Activated T-helper 17 cell treated with anti-CD3 and anti-CD28 coated beads, Interleukin-2, amount 50 U/mL, for 72 hours (primary cell): ENCODE measurements around the gene DUSP3. TPM values are rescaled to one million over a fixed set of nuclear protein-coding genes. Genes with fewer than 3 reads are reported as not detected.
A peak's percentile ranks its signal among the peaks of the same experiment; 100 is the strongest.

Experiments used
- ATAC-seq: fragments of 150-1000 bp; cut with Tn5 transposase; replicated peaks from 2 replicates; pipeline ENCODE4 v1.10.0; 2021; ENCODE audit warnings: mild to moderate bottlenecking, moderate library complexity
- H3K27ac Mint-ChIP-seq: one replicate; pipeline ENCODE4 v1.8.0; 2022; ENCODE audit warnings: mixed read lengths
- H3K27me3 Mint-ChIP-seq: one replicate; pipeline ENCODE4 v1.8.0; 2022; ENCODE audit warnings: mixed read lengths
- H3K36me3 Mint-ChIP-seq: one replicate; pipeline ENCODE4 v1.8.0; 2022; ENCODE audit warnings: low read depth, mild to moderate bottlenecking, mixed read lengths
- H3K4me1 Mint-ChIP-seq: one replicate; pipeline ENCODE4 v1.8.0; 2022; ENCODE audit warnings: mixed read lengths
- H3K4me3 Mint-ChIP-seq: one replicate; pipeline ENCODE4 v1.8.0; 2022; ENCODE audit warnings: mild to moderate bottlenecking, mixed read lengths
- H3K9me3 Mint-ChIP-seq: one replicate; pipeline ENCODE4 v1.8.0; 2022; ENCODE audit warnings: mixed read lengths
- total RNA-seq, 2 donors: library from RNA; stranded (reverse); gene quantifications; one replicate each; pipeline ENCODE4 v1.2.3, GENCODE V29; 2022

DUSP3 gene
- total RNA-seq, 2 donors from 2014 or later: 10.5 to 21.5 TPM

GRCh38 chr17:43768943-43769342 lies 9.8 kb downstream of the DUSP3 start:
- no peaks in the 10 kb centered on the region for H3K27me3 Mint-ChIP-seq
- no peaks in the 10 kb centered on the region for H3K9me3 Mint-ChIP-seq
- H3K4me3 Mint-ChIP-seq: no peak overlapping the region
- H3K27ac Mint-ChIP-seq: no peak overlapping the region
- ATAC-seq: no peak
- no peaks in the 10 kb centered on the region for H3K4me1 Mint-ChIP-seq
- peaks cover 50% of the 10 kb centered on the region for H3K36me3 Mint-ChIP-seq

- Mint-ChIP-seq H3K4me1 (no peaks in the 10 kb centered on the region), H3K4me3 (no peak overlapping the region), H3K36me3 (peaks cover 44% of the 10 kb centered on the region), H3K9me3 (no peaks in the 10 kb centered on the region), H3K27me3 (no peaks in the 10 kb centered on the region), H3K27ac (no peak overlapping the region)
- ATAC-seq: no peak
Measured at GRCh38 chr17:43768382-43768781, 10.4 kb downstream of the DUSP3 start.

- ATAC-seq: no peak
- Mint-ChIP-seq H3K4me1 (no peaks in the 10 kb centered on the region), H3K27me3 (no peaks in the 10 kb centered on the region)
Measured at GRCh38 chr17:43767713-43768059, 11.1 kb downstream of the DUSP3 start.

GRCh38 chr17:43767053-43767712 lies 11.6 kb downstream of the DUSP3 start:
- H3K4me1 Mint-ChIP-seq: no peaks in the 10 kb centered on the region
- no peak overlapping the region for H3K4me3 Mint-ChIP-seq
- H3K27ac Mint-ChIP-seq: no peak overlapping the region
- no peak for ATAC-seq
- H3K9me3 Mint-ChIP-seq: no peaks in the 10 kb centered on the region
- H3K27me3 Mint-ChIP-seq: no peaks in the 10 kb centered on the region
- peaks cover 32% of the 10 kb centered on the region for H3K36me3 Mint-ChIP-seq

More at GRCh38 chr17:43767713-43768059, 11.1 kb downstream of the DUSP3 start:
- no peak overlapping the region for H3K4me3 Mint-ChIP-seq
- no peaks in the 10 kb centered on the region for H3K9me3 Mint-ChIP-seq
- H3K27ac Mint-ChIP-seq: no peak overlapping the region
- H3K36me3 Mint-ChIP-seq: peaks cover 37% of the 10 kb centered on the region

- Mint-ChIP-seq H3K9me3 (no peaks in the 10 kb centered on the region), H3K4me3 (no peak overlapping the region), H3K27me3 (no peaks in the 10 kb centered on the region), H3K36me3 (peaks cover 26% of the 10 kb centered on the region), H3K27ac (no peak overlapping the region), H3K4me1 (no peaks in the 10 kb centered on the region)
- no peak for ATAC-seq
Measured at GRCh38 chr17:43766413-43767052, 12.2 kb downstream of the DUSP3 start.

- peak; percentile 96 for ATAC-seq
- H3K27ac Mint-ChIP-seq: no peak overlapping the region
- no peaks in the 10 kb centered on the region for H3K4me1 Mint-ChIP-seq
- H3K36me3 Mint-ChIP-seq: no peaks in the 10 kb centered on the region
- H3K9me3 Mint-ChIP-seq: no peaks in the 10 kb centered on the region
- peaks cover 11% of the 10 kb centered on the region for H3K27me3 Mint-ChIP-seq
- H3K4me3 Mint-ChIP-seq: no peak overlapping the region
Measured at GRCh38 chr17:43760254-43760852, 18.4 kb downstream of the DUSP3 start.

- no peak overlapping the region for H3K4me3 Mint-ChIP-seq
- peaks cover 11% of the 10 kb centered on the region for H3K27me3 Mint-ChIP-seq
- H3K4me1 Mint-ChIP-seq: no peaks in the 10 kb centered on the region
- H3K36me3 Mint-ChIP-seq: no peaks in the 10 kb centered on the region
- no peaks in the 10 kb centered on the region for H3K9me3 Mint-ChIP-seq
- H3K27ac Mint-ChIP-seq: no peak overlapping the region
- no peak for ATAC-seq
Measured at GRCh38 chr17:43759836-43760235, 18.9 kb downstream of the DUSP3 start.

GRCh38 chr17:43758497-43759174 lies 20.1 kb downstream of the DUSP3 start, which contains the start of gene SOST:
SOST (minus strand) TSS chr17:43758791; CDS start chr17:43758741, 50 bp downstream.
- ATAC-seq: no peak
- H3K36me3 Mint-ChIP-seq: no peaks in the 10 kb centered on the region
- H3K27ac Mint-ChIP-seq: no peak within 1 kb of the TSS
- no peak within 1 kb of the TSS for H3K4me3 Mint-ChIP-seq
- H3K27me3 Mint-ChIP-seq: peaks cover 16% of the 10 kb centered on the region
- no peaks in the 10 kb centered on the region for H3K4me1 Mint-ChIP-seq
- no peaks in the 10 kb centered on the region for H3K9me3 Mint-ChIP-seq

- no peak for ATAC-seq
- no peaks in the 10 kb centered on the region for H3K36me3 Mint-ChIP-seq
- no peak overlapping the region for H3K27ac Mint-ChIP-seq
- H3K27me3 Mint-ChIP-seq: peaks cover 19% of the 10 kb centered on the region
- H3K9me3 Mint-ChIP-seq: no peaks in the 10 kb centered on the region
- no peak overlapping the region for H3K4me3 Mint-ChIP-seq
- H3K4me1 Mint-ChIP-seq: no peaks in the 10 kb centered on the region
Measured at GRCh38 chr17:43758086-43758485, 20.7 kb downstream of the DUSP3 start.

GRCh38 chr17:43757171-43757660 lies 21.6 kb downstream of the DUSP3 start:
- ATAC-seq: no peak
- Mint-ChIP-seq H3K4me3 (no peak overlapping the region), H3K36me3 (no peaks in the 10 kb centered on the region), H3K27me3 (peaks cover 26% of the 10 kb centered on the region), H3K9me3 (no peaks in the 10 kb centered on the region), H3K27ac (no peak overlapping the region), H3K4me1 (no peaks in the 10 kb centered on the region)

GRCh38 chr17:43756201-43756600 lies 22.6 kb downstream of the DUSP3 start:
- H3K27me3 Mint-ChIP-seq: peaks cover 29% of the 10 kb centered on the region
- no peak overlapping the region for H3K27ac Mint-ChIP-seq
- no peak overlapping the region for H3K4me3 Mint-ChIP-seq
- no peaks in the 10 kb centered on the region for H3K4me1 Mint-ChIP-seq
- no peaks in the 10 kb centered on the region for H3K36me3 Mint-ChIP-seq
- no peak for ATAC-seq
- no peaks in the 10 kb centered on the region for H3K9me3 Mint-ChIP-seq

- Mint-ChIP-seq H3K9me3 (no peaks in the 10 kb centered on the region), H3K4me3 (no peak overlapping the region), H3K27me3 (peaks cover 29% of the 10 kb centered on the region), H3K4me1 (no peaks in the 10 kb centered on the region), H3K27ac (no peak overlapping the region), H3K36me3 (no peaks in the 10 kb centered on the region)
- ATAC-seq: no peak
Measured at GRCh38 chr17:43755389-43755875, 23.3 kb downstream of the DUSP3 start.

GRCh38 chr17:43754947-43755346 lies 23.8 kb downstream of the DUSP3 start:
- no peaks in the 10 kb centered on the region for H3K36me3 Mint-ChIP-seq
- ATAC-seq: no peak
- no peaks in the 10 kb centered on the region for H3K4me1 Mint-ChIP-seq
- H3K9me3 Mint-ChIP-seq: no peaks in the 10 kb centered on the region
- H3K27me3 Mint-ChIP-seq: peaks cover 31% of the 10 kb centered on the region
- H3K27ac Mint-ChIP-seq: no peak overlapping the region
- H3K4me3 Mint-ChIP-seq: no peak overlapping the region

GRCh38 chr17:43753493-43754129 lies 25.2 kb downstream of the DUSP3 start:
- Mint-ChIP-seq H3K4me3 (no peak overlapping the region), H3K36me3 (no peaks in the 10 kb centered on the region), H3K27ac (no peak overlapping the region), H3K27me3 (peaks cover 38% of the 10 kb centered on the region), H3K4me1 (no peaks in the 10 kb centered on the region), H3K9me3 (no peaks in the 10 kb centered on the region)
- ATAC-seq: peak; percentile 75
